Stimulated activated CD4-positive, alpha-beta T cell treated with anti-CD3 and anti-CD28 coated beads, Interleukin-1b, Interleukin-23, amount 100 ng/mL, for 48 hours (primary cell): ENCODE measurements around the gene CALY.

Source experiments
- DNase-seq: peaks from one replicate; pipeline ENCODE4 v3.0.0-alpha.2; 2020

Gene CALY

GRCh38 chr10:133350950-133351329 is 14.2 kb upstream of the CALY start:
- DNase-seq = no peak

GRCh38 chr10:133350283-133350949 is 13.7 kb upstream of the CALY start:
- DNase-seq = no peak

GRCh38 chr10:133349577-133350011 is 12.9 kb upstream of the CALY start:
- DNase-seq = no peak

GRCh38 chr10:133349160-133349568 is 12.5 kb upstream of the CALY start:
- no peak for DNase-seq

- no peak for DNase-seq
These were observed 11.2 kb upstream of the CALY start for GRCh38 chr10:133347710-133348517.

GRCh38 chr10:133346413-133346812 is 9.7 kb upstream of the CALY start:
- DNase-seq = no peak

- DNase-seq = no peak
These were observed 7.5 kb upstream of the CALY start for GRCh38 chr10:133344236-133344635.

GRCh38 chr10:133343558-133343957 is 6.9 kb upstream of the CALY start:
- DNase-seq = no peak

- DNase-seq = no peak
These were observed 6.2 kb upstream of the CALY start for GRCh38 chr10:133342942-133343341.

- DNase-seq = no peak
These were observed 5.3 kb upstream of the CALY start for GRCh38 chr10:133341983-133342382.

- no peak for DNase-seq
These were observed 3.1 kb upstream of the CALY start for GRCh38 chr10:133339708-133340380.

- DNase-seq = no peak
These were observed 1.7 kb upstream of the CALY start for GRCh38 chr10:133338080-133339071.

- DNase-seq = no peak
These were observed 652 bp upstream of the CALY start for GRCh38 chr10:133337370-133337725.

GRCh38 chr10:133336118-133336576 is 549 bp downstream of the CALY start:
- DNase-seq = no peak

GRCh38 chr10:133335246-133336117 is 1.2 kb downstream of the CALY start:
- DNase-seq = peak; percentile 74

- no peak for DNase-seq
These were observed 2.0 kb downstream of the CALY start for GRCh38 chr10:133334503-133335245.

GRCh38 chr10:133332936-133333699 is 3.6 kb downstream of the CALY start:
- DNase-seq = no peak

GRCh38 chr10:133329491-133330202 is 7.0 kb downstream of the CALY start:
- peak; percentile 86 for DNase-seq
